Inflammatory macrophage treated with lipopolysaccharide for 1 hour (primary cell): ENCODE results near the gene KLHL29.

Source experiments
- DNase-seq, 2 donors: peaks; one replicate each; pipeline ENCODE4 v3.0.0-alpha.2; 2020 to 2022

KLHL29 gene

GRCh38 chr2:23423062-23423872 is 38.3 kb downstream of the KLHL29 start:
- no peak for DNase-seq

GRCh38 chr2:23423873-23424680 is 39.1 kb downstream of the KLHL29 start:
- DNase-seq, result no peak

- no peak for DNase-seq
These were observed 40.4 kb downstream of the KLHL29 start for GRCh38 chr2:23425338-23425871.

GRCh38 chr2:23425885-23426262 is 40.9 kb downstream of the KLHL29 start:
- no peak for DNase-seq

GRCh38 chr2:23426263-23426905 is 41.4 kb downstream of the KLHL29 start:
- DNase-seq, result no peak

GRCh38 chr2:23427350-23427749 is 42.4 kb downstream of the KLHL29 start:
- no peak for DNase-seq

GRCh38 chr2:23427976-23428375 is 43.0 kb downstream of the KLHL29 start:
- no peak for DNase-seq

GRCh38 chr2:23429036-23429435 is 44.1 kb downstream of the KLHL29 start:
- DNase-seq, result no peak

- no peak for DNase-seq
These were observed 45.3 kb downstream of the KLHL29 start for GRCh38 chr2:23430263-23430662.

GRCh38 chr2:23432531-23432930 is 47.6 kb downstream of the KLHL29 start:
- DNase-seq, result no peak

- no peak for DNase-seq
These were observed 48.3 kb downstream of the KLHL29 start for GRCh38 chr2:23433282-23433681.

GRCh38 chr2:23434721-23435121 is 49.7 kb downstream of the KLHL29 start:
- no peak for DNase-seq

- DNase-seq, result no peak
These were observed 50.5 kb downstream of the KLHL29 start for GRCh38 chr2:23435250-23436035.

- DNase-seq, result no peak
These were observed 51.5 kb downstream of the KLHL29 start for GRCh38 chr2:23436346-23437098.

GRCh38 chr2:23441414-23441813 is 56.4 kb downstream of the KLHL29 start:
- no peak for DNase-seq

- DNase-seq, result no peak
These were observed 60.5 kb downstream of the KLHL29 start for GRCh38 chr2:23445450-23445868.

GRCh38 chr2:23446916-23447315 is 61.9 kb downstream of the KLHL29 start:
- no peak for DNase-seq

- no peak for DNase-seq
These were observed 62.4 kb downstream of the KLHL29 start for GRCh38 chr2:23447405-23447804.

- DNase-seq, result no peak
These were observed 63.9 kb downstream of the KLHL29 start for GRCh38 chr2:23448906-23449305.

GRCh38 chr2:23449413-23449812 is 64.4 kb downstream of the KLHL29 start:
- DNase-seq, result peak; percentile 34 to 42

GRCh38 chr2:23449831-23450331 is 64.9 kb downstream of the KLHL29 start:
- DNase-seq, result no peak

- DNase-seq, result no peak
These were observed 67.4 kb downstream of the KLHL29 start for GRCh38 chr2:23452372-23452771.
